ENCODE results near the gene AVEN. TPM values are rescaled to one million over a fixed set of nuclear protein-coding genes. Genes with fewer than 3 reads are reported as not detected.

AVEN gene
- total and polyA plus RNA-seq, 2 of the 8 experiments (the other 6 are each of a cell fraction or from before 2014, with no cell fraction given), result 5.5 to 17.0 TPM

GRCh38 chr15:33910741-33911140, 128.3 kb downstream of the AVEN start:
- H3K23me2 ChIP-seq (ENCODE audit: low read depth, low read length), result no peaks in the 10 kb centered on the region
- no peak overlapping the region for H2BK20ac ChIP-seq (ENCODE audit: low read length)
- WGBS, 2 experiments (ENCODE audit: extremely low coverage in 1 of 2, insufficient coverage in 1 of 2, insufficient read length in 1 of 2, insufficient replicate concordance in 2 of 2, low coverage in 1 of 2, low lambda C conversion rate in 2 of 2, missing lambda C conversion rate in 1 of 2), result 92% methylated on average over 3 of the region's 3 CpGs; no CpG with 5 or more reads in 1 of the 2 experiments
- ChIA-PET POLR2A (ENCODE audit: partially characterized antibody) (no interaction called here), CTCF (ENCODE audit: partially characterized antibody) (interaction anchor here (1.0 to 2.5 kb wide), 3 partner anchors 10 to 134 kb away, joined by 3 to 10 read pairs (median 5); no protein-coding TSS in a partner anchor)
- H2BK12ac ChIP-seq (ENCODE audit: low read depth, low read length), result no peak overlapping the region
- no peaks in the 10 kb centered on the region for H3K36me3 ChIP-seq (ENCODE audit: control insufficient read depth in 2 of 4, insufficient read depth in 4 of 4, low read length in 3 of 4)
- no peak for FAIRE-seq
- H4K91ac ChIP-seq (replicated peaks; ENCODE audit: insufficient read length, low read length), result no peak overlapping the region
- no peak overlapping the region for H3K4me2 ChIP-seq (ENCODE audit: insufficient read depth in 1 of 2, low read depth in 2 of 2, low read length in 2 of 2)
- no peak overlapping the region for H2BK120ac ChIP-seq (replicated peaks; ENCODE audit: low read depth, low read length)
- DNase-seq (ENCODE audit: low read depth in 1 of 2, low spot score in 2 of 2), result no peak
- H2BK15ac ChIP-seq (ENCODE audit: low read length), result no peak overlapping the region
- no peak overlapping the region for H3K4ac ChIP-seq (replicated peaks; ENCODE audit: insufficient read length, low read depth, low read length)
- H3K27ac ChIP-seq (ENCODE audit: low read depth, low read length), result no peak overlapping the region
- H3K79me1 ChIP-seq (ENCODE audit: low read depth, low read length), result no peaks in the 10 kb centered on the region
- H3K9me3 ChIP-seq (ENCODE audit: insufficient read depth in 2 of 2, low read depth in 1 of 2, low read length in 1 of 2), result no peaks in the 10 kb centered on the region
- no peak overlapping the region for H2AK5ac ChIP-seq (ENCODE audit: low read depth, low read length)
- H4K5ac ChIP-seq (ENCODE audit: insufficient read length, low read depth, low read length), result no peak overlapping the region
- H3K56ac ChIP-seq (replicated peaks; ENCODE audit: insufficient read length, low read depth, low read length), result no peak overlapping the region
- no peak overlapping the region for H3K4me3 ChIP-seq (ENCODE audit: extremely low read depth in 1 of 4, insufficient read depth in 2 of 4, low read depth in 3 of 4, low read length in 4 of 4)
- no peak overlapping the region for H4K8ac ChIP-seq (ENCODE audit: extremely low read depth, insufficient read depth, low read length)
- H3K23ac ChIP-seq (ENCODE audit: insufficient read length), result no peak overlapping the region
- H3K27me3 ChIP-seq (replicated peaks in 1 of 4; ENCODE audit: control insufficient read depth in 3 of 4, extremely low read depth in 1 of 4, insufficient read depth in 3 of 4, low read length in 3 of 4), result no peaks in the 10 kb centered on the region
- no peak overlapping the region for H2BK5ac ChIP-seq (ENCODE audit: low read depth, low read length)
- H3K9ac ChIP-seq (replicated peaks in 1 of 4; ENCODE audit: extremely low read depth in 1 of 4, low read depth in 3 of 4, low read length in 3 of 4), result no peak overlapping the region
- H2AFZ ChIP-seq (ENCODE audit: low read length), result no peak overlapping the region
- H3K14ac ChIP-seq (ENCODE audit: insufficient read length), result no peak overlapping the region
- peaks cover 2 to 8% (median 5%) of the 10 kb centered on the region in 4 experiments; a peak in 5 of 7 replicates for H3K4me1 ChIP-seq (replicated peaks in 1 of 4; ENCODE audit: control insufficient read depth in 3 of 4, insufficient read depth in 4 of 4, low read length in 3 of 4)
- no peak overlapping the region for H3K18ac ChIP-seq (ENCODE audit: extremely low read depth, low read length)
- no peaks in the 10 kb centered on the region for H4K20me1 ChIP-seq (replicated peaks in 1 of 2; ENCODE audit: control insufficient read depth in 1 of 2, insufficient read depth in 2 of 2, low read length in 2 of 2)
- no peaks in the 10 kb centered on the region for H3K79me2 ChIP-seq (ENCODE audit: control insufficient read depth in 1 of 2, insufficient read depth in 2 of 2, low read length in 2 of 2)
- no peak for TF ChIP-seq POLR2AphosphoS5 (IDR thresholded peaks at IDR 0.05; ENCODE audit: low read depth, low read length)
- no peak for TF ChIP-seq CHD2 (IDR thresholded peaks at IDR 0.05; ENCODE audit: low read length)
- no peak for TF ChIP-seq FOSL1 (IDR thresholded peaks at IDR 0.05; ENCODE audit: insufficient read depth, low read depth, low read length)
- TF ChIP-seq ATF2 (IDR thresholded peaks at IDR 0.05; ENCODE audit: low read length), result no peak
- TF ChIP-seq HDAC2 (IDR thresholded peaks at IDR 0.05; ENCODE audit: borderline replicate concordance in 1 of 2, low read depth in 2 of 2, low read length in 2 of 2), result no peak
- TF ChIP-seq RBBP5 (IDR thresholded peaks at IDR 0.05; ENCODE audit: borderline replicate concordance, low read depth, low read length), result no peak
- TF ChIP-seq EZH2 (IDR thresholded peaks at IDR 0.05; ENCODE audit: low read depth, low read length, severe bottlenecking), result no peak
- TF ChIP-seq EP300 (IDR thresholded peaks at IDR 0.05; ENCODE audit: borderline replicate concordance in 1 of 2, low read depth in 2 of 2, low read length in 2 of 2), result no peak
- no peak for TF ChIP-seq BCL11A (IDR thresholded peaks at IDR 0.05; ENCODE audit: low read depth in 2 of 2, low read length in 2 of 2)

All from H1 (cell line).